Activated CD4-positive, CD25-positive, alpha-beta regulatory T cell treated with anti-CD3 and anti-CD28 coated beads, Interleukin-2, amount 50 U/mL, for 24 hours (primary cell): Measurements from ENCODE around the gene HLCS.

Experiments used
- ATAC-seq, 2 donors: fragments of 150-1000 bp; cut with Tn5 transposase; one replicate each; pipeline ENCODE4 v1.10.0; 2021; ENCODE audit warnings: mild to moderate bottlenecking in 1 of 2, moderate library complexity in 1 of 2

The HLCS gene

GRCh38 chr21:36716836-36717235 is 249.6 kb downstream of the HLCS start:
- ATAC-seq = no peak

DNA sequence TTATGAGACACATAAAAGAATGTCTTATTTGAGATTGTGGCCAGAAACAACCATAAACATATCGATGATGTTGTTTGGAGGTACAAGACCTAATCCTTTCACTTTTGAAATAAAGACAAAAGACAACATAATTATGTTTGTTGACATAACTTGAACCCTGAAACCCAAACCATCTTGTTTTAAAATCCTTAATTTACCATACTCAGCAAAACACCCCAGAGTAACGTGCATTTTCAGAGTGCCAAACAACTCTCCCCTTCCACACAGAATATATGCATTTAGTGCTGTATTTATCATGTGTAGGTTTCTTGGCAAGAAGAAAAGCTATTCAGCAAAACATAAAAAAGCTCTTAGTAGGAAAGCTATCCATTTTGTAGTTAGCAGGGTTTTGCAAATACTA is 250.1 kb downstream of the HLCS start:
- no peak for ATAC-seq

DNA sequence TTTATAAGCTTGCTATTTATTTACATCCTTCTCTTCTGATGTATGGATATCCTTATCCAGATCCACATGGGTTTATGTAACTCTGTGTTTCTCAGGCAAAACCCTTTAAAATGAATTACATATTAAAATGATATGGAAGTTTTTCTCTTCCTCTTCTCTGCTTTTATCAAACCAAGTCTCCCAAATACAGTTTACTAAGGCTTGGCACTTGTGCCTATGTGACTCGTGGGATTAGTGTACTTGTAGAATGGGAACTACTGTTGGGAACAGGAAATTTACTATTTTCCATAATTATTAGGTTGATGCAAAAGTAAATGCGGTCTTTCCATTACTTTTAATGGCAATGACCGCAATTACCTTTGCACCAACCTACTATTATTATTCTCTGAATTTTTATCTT is 252.7 kb downstream of the HLCS start:
- ATAC-seq = no peak

GRCh38 chr21:36710729-36711048 is 255.8 kb downstream of the HLCS start:
- ATAC-seq = no peak

DNA sequence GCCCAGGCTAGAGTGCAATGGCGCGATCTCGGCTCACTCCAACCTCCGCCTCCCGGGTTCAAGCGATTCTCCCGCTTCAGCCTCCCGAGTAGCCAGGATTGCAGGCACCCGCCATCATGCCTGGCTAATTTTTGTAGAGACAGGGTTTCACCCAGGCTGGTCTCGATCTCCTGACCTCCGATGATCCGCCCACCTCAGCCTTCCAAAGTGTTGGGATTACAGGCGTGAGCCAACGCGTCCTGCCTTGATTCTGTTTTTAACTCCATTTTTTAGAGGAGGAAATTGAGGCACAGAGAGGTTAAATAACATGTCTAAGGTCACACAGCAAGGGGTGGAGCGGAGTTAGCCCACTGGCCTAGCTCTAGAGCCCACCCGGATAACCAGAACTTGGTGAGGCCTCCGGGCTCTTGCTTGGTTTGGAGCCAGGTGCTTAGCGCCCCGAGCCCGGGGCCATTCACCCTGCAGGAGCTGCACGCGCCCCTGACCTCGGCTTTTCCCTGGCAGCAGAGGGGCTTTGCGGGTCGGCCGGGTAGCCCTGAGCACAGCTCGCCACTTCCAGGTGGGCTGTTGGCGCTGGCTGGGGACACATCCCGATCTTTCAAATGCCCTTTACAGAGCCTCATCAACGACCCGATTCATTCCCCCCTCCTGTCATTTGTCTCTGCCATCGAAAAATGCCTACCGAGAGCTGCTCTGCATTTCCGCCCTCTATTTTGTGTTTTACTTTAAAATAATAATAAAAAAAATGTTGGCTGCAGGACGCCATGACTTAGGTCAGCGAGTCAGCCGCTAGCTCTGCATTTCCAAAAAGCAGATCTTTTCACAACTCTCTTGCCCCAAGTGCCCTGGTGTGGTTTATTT is 256.4 kb downstream of the HLCS start:
- no peak for ATAC-seq

- no peak for ATAC-seq
Observed at GRCh38 chr21:36709030-36709867, 257.2 kb downstream of the HLCS start.

- ATAC-seq = no peak
Observed at GRCh38 chr21:36708286-36709029, 258.0 kb downstream of the HLCS start.

- ATAC-seq = no peak
Observed at GRCh38 chr21:36707763-36708285, 258.6 kb downstream of the HLCS start.

- ATAC-seq = no peak
Observed at GRCh38 chr21:36706951-36707762, 259.3 kb downstream of the HLCS start.

DNA sequence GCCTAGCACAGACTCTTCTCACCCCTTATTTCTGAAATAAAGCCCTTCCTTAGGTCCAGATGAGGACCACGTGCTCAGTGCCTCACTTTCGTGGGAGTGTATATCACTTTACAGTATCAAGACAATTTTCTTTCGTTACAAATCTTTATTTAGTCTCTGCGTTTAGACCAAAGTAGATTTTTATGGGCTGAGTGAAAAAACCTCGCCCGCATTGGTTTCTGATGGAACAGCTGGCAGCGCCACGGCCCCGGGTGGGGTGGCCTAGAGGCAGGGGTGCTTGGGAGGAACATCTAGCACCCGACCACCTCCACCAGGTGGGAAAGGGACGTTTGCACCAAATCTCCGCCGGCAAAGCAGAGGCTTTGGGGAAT is 260.0 kb downstream of the HLCS start:
- no peak for ATAC-seq

DNA sequence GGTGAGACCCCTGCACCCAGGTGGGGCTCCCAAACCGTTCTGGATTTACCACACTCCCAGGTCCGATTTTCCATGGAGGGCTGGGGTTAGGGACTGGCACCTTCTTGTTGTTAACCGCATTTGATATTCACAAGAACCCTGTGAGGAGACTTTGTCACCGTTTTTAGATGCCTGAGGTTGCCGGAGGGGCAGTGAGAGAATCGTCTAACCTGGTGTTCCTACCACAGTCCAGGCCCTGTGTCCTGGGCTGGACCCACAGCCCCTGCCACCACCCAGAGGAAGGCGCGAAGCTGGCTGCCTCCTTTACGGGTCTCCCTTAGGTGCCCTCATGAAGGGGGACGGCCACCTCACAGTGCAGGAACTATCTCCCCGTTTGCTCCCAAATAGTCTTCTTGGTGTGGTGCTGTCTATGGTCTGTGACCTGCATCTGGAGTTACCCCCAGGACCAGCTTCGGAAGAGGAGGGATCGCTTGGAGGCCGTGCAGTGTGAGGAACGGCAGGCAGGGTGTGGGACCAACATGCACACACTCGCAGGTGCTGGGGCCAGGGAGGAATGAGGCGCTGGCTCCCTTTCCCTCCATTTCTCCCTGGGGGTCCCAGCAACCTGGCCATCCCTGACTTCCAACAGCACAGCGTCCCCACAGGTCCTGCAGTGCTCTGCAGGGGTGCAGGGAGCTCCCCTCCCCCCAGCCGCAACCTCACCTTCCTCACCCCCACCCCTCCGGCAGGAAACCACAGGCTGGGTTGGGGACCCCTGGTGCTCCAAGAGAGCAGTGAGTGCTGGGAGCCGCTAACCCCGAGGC is 260.6 kb downstream of the HLCS start:
- no peak for ATAC-seq

DNA sequence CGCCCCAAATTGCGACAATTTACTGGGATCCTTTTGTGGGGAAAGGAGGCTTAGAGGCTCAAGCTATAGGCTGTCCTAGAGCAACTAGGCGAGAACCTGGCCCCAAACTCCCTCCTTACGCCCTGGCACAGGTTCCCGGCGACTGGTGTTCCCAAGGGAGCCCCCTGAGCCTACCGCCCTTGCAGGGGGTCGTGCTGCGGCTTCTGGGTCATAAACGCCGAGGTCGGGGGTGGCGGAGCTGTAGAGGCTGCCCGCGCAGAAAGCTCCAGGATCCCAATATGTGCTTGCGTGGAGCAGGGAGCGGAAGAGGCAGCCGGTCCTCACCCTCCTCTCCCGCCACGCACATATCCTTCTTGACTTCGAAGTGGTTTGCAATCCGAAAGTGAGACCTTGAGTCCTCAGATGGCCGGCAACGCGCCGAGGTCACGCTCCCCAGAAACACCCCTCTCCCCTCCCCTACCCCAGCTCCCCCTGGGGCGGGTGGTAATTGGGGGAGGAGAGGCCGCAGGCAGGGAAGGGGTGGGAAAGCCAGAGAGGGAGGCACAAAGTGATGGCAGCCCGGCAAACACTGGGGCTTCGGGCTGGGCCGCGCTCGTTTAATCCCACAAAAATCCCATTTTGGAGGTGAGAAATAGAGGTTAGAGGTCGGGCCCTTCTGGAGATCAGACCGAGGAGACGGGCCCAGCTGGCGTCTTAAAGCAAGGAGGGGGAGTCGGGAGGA is 261.4 kb downstream of the HLCS start:
- no peak for ATAC-seq

- no peak for ATAC-seq
Observed at GRCh38 chr21:36704281-36704957, 262.1 kb downstream of the HLCS start.

DNA sequence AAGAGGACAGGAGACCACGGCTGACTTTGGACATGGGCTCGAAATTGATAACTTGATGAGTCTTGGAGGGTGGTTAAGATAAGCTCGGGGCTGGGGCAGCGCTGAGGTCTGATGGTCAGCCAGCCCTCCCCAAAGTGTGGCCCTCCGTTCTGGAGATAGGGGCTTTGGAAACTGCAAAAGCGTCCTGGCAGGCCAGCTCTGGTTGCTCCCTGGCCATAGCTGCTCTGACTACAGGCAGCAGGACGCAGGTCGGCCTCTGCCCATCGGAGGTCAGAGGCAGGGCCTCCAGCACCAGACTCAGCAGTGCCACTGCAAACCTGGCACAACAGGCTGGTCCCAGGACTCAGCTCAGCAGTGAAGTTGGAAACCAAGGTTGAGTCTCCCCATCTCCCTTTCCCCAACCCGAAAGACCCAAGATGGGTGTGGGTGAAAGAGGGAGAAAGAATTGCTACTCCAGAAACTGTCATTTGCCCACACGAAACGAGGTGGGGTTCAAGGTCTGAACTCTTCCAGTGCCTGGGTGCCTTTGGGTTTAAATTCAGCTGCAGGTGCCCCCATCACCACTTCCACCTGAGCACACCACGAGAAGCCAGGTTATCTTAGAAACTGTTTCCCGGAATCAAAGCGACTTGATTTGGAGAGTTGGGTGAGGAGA is 262.7 kb downstream of the HLCS start:
- no peak for ATAC-seq

DNA sequence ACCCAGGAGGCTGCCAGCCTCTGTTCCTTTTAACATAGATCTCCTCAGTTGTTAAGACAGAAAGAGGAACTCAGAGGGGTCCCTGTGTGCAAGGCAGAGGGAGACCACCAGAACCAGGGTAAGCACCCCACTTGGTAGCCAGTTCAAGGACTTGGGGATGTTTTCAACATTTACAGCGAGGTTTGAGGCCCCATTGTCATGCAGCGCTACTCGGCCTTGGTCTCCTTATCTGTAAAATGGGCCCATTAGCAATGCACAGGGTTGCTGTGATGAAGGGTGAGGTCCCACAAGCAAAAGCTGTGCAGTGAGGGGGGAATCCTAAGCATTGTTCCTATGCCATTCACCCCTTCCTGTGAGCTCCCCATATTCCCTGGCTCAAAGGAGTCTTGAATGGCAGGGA is 263.3 kb downstream of the HLCS start:
- no peak for ATAC-seq

- no peak for ATAC-seq
Observed at GRCh38 chr21:36702622-36702968, 263.9 kb downstream of the HLCS start.

GRCh38 chr21:36701756-36702621 is 264.5 kb downstream of the HLCS start:
- no peak for ATAC-seq

DNA sequence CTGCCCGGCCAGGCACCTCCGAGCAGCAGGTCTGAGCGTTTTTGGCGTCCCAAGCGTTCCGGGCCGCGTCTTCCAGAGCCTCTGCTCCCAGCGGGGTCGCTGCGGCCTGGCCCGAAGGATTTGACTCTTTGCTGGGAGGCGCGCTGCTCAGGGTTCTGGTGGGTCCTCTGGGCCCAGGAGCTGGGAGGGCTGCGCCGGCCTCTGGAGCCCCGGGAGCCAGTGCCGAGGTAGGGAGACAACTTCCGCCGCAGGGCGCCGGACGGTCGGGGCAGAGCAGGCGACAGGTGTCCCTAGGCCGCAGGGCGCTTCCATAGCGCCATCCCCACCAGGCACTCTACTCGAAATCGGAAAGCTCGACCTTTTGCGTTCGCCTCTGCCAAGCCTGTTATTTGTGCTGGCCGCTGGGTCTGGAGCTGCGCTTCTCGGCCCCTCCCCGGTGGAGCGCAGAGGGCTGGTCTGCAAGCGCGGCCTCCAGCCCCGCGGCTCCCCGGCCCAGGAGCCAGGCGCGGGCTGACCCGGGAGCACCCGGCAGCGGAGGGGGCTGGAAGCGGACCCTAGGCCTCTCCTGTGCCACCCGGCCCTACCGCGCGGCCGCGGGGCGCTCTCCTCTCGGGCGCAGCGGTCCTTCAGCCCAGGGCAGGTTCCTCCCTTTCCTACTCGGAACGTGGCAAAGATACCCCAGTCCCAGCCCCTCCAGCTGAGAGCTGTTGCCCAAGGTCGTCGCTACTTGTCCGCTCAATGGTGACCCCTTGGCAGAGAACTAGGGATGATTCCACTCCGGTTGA is 265.3 kb downstream of the HLCS start:
- no peak for ATAC-seq
